NCI-H1092 (cell line): Measurements from ENCODE around the gene LRBA.
"Not testable (repeated sequence)": the region's sequence is repeated elsewhere in the genome, so short reads cannot be mapped to it uniquely, and the experiment has no call there.

Source experiments
- DNase-seq: peaks from one replicate; lab custom pipeline; 2025; lab: John Stamatoyannopoulos, UW

The LRBA gene

DNA sequence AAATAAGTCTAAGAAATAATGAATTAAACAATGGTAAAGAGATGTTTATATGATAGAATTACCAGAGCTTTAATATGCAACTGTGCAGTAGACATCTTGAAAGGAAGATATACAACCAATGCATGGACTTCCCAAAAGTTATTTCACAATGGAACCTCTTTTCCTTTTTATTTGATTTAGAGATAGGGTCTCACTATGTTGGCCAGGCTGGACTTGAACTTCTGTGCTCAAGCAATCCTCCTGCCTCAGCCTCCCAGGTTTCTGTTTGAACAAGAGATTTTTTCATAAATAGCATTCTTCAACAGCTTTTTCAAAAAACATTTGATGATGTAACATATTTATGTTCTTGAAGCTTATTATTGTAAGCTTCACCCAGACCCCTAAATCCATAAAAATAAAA lies 72.0 kb downstream of the LRBA start:
- no peak for DNase-seq

DNA sequence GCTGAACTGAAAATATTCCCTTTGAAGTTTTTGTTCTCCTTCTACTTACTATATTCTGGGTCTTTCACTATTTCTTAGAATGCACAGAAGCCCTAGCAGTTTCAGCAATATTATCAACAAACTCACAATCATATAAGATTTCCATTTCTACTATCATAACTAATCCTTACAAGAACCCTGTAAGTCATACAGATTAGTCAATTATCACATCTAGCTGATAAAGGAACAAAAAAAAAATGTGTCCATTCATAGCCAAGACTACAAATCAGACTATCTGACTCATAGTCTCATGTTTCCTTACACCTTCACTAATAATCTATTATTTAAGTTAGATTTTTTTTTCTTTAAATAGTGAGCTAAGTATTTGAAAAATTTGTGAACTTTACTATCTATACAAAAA lies 72.5 kb downstream of the LRBA start:
- no peak for DNase-seq

DNA sequence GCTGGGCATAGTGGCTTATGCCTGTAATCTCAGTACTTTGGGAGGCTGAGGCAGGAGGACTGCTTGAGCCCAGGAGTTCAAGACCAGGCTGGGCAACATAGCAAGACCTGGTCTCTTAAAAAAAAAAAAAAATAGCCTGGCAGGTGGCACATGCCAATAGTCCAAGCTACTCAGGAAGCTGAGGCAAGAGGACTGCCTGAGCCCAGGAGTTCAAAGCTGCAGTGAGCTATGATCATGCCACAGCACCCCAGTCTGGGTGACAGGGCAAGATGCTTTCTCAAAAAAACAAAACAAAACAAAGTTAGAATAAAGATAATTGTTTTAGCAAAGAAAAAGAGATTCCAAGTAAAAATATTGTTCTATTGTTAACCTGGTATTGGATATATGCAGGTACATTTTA lies 75.0 kb downstream of the LRBA start:
- no peak for DNase-seq

DNA sequence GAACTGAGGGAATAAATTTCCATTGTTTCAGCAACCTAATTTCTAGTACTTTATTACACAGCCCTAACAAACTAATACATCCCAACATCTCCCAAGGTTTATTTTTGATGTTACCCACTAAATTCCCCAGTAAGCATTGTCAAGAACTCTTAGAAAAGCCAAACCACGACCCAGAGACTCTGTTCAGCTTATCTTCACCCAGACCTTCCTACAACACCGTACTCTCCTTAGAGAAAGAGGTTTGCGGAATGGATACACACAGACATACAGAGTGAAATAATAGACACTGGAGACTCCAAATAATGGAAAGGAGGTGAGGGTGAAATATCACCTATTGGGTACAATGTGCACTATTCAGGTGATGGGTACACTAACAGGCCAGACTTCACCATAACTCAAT lies 75.6 kb downstream of the LRBA start:
- no peak for DNase-seq

DNA sequence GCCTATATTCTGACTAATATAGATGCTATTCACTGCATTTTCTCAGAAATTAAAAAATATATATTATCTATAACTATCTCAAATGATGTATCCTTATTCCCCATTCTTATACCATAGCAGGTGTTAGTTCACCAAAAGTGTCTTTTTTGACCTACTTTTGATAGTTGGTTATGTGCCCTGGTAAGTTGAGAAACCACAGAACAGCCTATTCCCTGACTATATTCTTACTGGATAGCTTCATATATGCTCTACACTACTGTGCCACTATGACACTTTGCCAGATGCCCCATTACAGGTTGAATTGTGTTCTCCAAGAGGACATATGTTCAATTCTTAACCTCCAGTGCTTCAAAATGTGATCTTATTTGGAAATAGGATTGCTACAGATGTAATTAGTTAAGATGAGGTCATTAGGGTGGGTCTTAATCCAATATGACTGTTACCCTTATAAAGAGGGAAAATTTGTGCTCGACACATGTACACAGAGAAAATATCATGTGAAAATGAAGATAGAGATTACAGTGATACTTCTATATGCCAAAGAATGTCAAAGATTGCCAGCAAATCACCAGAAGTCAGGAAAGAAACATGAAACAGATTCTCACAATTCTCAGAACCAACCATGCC lies 76.1 kb downstream of the LRBA start:
- DNase-seq: no peak

DNA sequence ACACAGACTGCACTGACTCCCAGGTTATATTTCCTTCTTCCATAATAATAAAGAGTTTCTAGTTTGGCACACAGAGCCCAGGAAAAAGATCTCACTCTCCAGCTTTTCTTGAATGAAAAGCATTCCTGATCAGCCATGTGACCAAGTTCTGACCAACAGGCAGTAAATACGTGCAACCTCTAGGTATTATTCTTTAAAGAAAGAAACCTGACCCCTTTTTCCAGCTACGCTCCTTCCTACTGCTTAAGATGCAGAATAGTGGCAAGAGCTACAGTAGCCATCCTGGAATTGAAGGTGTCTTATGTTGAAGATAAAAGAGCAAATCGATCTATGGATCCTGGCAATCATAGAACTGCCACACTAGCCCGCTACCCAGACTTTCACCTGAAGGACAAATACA lies 76.7 kb downstream of the LRBA start:
- no peak for DNase-seq

DNA sequence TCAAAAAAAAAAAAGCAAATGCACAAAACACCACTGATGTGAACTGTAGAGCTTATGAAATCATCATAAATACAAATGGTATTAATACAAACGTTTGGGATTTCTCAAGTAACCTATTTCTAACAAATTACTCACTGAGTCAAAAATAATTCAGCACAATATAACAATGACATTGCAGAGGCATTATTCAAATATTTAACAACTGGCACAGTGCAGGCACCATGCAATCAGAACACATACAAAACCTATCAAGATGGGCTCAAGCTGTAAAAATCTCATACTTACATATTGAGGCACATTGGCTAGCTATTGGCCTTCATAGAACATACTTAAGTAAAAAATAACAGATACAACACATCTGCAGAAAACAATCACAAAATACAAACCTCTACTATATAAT lies 81.1 kb downstream of the LRBA start:
- no peak for DNase-seq

DNA sequence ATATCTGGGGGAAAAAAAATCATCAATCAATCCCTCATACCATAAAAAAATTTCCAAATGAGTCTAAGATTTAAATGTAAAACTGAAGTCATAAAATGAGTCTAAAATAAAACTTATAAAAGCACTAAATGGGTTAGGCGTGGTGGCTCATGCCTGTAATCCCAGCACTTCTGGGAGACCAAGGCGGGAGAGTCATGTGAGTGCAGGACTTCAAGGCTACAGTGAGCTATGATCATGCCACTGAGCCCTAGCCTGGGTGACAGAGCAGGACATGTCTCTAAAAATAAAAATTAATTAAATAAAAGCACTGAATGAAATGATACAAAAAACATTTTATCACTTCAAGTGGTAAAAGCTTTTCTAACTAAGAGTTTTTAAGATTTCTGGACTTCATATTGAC lies 83.3 kb downstream of the LRBA start:
- DNase-seq: no peak

DNA sequence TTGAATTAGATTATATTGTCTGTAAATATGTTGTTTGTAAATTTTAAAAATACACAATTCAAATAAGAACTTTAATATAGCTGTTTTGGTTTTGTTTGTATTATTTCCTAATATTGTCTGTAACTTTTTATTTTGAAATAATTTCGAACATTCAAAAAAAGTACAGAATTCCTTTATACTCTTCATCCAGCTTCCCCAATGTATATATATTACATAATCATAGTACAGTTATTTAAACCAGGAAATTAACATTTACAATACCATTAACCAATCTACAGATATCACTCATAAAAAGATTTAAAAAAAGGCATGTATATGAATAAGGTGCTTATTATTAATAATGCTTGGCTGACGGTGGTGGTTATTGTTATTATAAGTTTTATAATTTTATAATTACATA lies 84.1 kb downstream of the LRBA start:
- DNase-seq: no peak

DNA sequence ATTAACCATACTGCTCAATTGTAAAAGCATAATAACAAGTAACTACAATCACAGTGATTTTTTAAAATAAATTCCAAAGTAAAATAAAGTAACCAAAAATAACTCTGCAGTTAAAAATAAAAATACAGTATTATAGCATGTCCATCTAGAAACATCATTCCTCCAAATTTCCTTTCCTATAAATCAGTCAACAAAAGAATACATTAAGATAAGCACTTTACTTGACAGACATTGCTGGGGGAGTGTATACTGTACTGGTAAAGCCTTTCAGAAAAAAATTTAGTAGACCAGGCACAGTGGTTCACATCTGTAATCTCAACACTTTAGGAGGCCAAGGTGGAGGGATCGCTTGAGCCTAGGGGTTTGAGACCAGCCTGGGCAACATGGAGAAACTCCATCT lies 91.1 kb downstream of the LRBA start:
- DNase-seq: no peak

DNA sequence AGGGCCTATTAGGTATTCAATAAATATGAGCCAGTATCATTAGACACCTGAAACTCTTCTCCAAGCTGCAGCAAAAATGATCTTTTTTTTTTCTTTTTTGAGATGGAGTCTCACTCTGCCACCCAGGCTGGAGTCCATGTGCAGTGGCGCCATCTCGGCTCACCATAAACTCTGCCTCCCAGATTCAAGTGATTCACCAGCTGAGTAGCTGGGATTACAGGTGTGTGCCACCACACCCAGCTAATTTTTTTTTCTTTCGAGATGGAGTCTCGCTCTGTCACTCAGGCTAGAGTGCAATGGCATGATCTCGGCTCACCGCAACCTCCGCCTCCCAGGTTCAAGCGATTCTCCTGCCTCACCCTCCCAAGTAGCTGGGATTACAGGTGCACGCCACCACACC lies 93.6 kb downstream of the LRBA start:
- not testable (repeated sequence) for DNase-seq

DNA sequence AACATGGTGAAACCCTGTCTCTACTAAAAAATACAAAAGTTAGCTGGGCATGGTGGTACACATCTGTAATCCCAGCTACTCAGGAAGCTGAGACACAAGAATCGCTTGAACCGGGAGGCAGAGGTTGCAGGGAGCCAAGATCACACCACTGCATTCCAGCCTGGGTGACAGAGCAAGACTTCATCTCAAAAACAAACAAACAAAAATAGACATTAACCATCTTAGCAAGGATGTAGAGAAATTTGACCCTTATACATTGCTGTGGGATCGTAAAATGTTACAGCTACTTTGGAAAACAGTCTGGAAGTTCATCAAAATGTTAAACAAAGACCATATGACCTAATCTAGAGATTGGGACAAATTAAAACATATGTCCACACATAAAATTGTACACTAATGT lies 96.5 kb downstream of the LRBA start:
- DNase-seq: not testable (repeated sequence)

DNA sequence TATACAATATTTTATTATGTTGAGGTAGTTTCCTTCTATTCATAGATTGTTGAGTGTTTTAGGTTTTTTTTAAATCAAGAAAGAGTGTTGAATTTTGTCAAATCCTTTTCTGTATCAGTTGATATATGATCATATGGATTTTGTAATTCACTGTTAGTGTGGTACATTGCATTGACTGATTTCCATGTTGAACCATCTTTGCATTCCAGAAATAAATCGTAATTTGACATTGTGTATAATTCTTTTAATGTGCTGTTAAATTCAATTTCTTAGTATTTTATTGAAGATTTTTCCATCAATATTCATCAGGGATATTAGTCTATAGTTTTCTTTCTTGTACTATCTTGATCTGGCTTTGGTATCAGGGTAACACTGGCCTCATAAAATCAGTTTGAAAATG lies 103.8 kb downstream of the LRBA start:
- DNase-seq: no peak

DNA sequence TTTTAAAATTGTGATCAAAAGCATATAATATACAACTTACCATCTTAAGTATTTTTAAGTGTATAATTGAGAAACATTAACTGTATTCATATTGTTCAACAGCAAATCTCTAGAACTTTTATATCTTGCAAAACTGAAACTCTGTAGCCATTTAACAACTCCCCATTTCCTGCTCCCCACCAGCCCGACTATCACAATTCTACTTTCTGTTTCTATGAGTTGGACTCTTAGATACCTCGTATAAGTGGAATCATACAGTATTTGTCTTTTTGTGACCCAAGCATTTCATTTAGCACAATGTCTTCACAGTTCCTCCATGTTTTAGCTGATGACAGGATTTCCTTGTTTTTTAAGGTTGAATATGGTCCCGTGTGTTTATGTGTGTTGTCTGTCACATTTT lies 106.0 kb downstream of the LRBA start:
- no peak for DNase-seq

DNA sequence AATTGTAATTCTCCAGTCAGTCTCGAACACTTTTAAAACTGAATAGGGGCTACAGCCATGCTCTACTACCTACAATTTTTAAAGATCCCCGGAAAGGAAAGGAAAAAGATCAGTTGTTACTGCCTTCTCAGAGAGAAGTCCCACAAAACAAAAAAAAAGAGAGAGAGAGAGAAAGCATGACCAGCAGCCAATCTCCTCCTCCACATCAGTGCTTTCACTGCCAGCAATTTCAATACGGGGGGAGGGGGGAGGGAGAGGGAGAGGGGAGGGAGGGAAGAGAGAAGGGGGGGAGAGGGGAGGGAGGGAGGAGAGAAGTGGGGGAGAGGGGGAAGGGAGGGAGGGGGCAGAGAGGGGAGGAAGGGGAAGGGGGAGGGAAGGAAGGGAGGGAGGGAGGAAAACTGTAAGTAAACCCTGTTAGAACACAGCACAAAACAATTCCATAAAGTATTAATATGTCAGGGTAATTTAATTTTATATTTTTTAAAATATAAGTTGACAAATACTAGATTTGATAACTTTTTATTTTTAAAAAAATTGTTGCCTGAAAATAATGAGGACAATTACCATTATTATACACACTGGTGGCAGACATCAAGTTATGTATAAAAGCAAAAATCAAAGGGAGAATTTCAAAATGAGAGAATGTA lies 108.0 kb downstream of the LRBA start:
- no peak for DNase-seq

DNA sequence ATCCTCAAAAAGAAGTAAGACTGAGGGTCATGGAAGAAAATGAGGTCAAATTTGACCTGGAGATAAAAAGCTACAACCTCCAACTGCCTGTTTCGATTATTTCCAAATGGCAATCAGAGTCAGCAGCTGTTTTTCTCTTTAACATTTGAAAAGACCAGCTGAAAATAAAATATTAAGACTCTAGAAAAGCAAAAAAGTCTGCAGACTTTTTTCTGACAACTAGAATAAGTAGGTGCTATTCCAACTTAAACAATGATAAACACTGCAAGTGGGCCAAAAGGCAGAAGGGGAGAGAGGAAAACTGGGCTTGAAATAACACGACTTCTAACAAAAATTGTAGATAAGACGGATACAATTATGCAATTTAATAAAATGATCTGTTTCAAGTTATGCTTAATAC lies 110.4 kb downstream of the LRBA start:
- DNase-seq: no peak

DNA sequence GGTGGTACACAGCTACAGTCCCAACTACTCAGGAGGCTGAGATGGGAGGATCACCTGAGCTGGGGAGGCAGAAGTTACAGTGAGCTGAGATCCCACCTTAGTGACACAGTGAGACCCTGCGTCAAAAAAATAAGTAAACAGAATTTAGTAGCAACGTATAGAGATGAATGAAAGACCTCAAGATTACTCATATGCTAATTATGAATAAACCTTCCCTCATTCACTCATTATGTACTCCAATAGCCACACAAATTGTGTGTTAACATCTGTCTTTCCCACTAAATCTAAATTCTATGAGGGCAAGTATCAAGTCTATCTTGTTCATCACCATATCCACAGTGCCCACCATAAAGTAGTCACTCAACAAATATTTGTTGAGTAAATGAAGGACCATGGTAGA lies 111.5 kb downstream of the LRBA start:
- DNase-seq: no peak

DNA sequence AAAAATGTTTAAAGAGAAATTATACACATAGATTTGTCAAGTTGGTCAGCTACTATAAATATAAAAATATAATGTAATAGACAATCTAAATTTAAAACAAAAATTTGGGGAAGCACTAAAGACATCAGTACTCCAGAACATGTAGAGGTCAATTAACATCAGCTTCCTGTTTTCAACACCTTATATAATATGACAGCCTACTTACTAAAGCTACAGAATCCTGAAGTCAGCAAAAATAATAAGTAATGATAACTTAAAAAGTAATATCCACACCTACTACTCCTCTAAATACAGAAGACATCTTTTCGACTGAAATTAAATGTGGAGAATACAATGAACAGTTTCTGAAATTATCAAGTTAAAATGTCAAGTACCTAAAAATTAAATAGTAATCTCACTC lies 118.6 kb downstream of the LRBA start:
- DNase-seq: no peak

DNA sequence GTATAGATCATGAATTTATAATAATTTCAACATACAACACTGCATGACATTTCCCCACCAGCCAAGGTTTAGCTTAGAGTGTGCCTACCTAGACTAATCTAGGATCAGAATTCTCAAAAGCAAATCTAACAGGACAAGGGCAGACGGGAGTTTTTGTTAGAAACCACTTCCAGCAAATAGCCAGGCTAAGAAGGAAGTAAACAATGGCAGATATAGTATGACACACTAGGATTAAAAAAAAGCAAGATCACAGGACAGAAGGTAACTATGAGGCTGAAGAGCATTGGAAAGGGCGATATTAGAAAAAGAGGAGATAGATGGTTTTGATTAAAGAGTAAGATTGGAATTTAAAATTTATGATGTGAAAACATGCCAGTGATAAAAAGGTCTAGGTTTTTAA lies 124.8 kb downstream of the LRBA start:
- no peak for DNase-seq

DNA sequence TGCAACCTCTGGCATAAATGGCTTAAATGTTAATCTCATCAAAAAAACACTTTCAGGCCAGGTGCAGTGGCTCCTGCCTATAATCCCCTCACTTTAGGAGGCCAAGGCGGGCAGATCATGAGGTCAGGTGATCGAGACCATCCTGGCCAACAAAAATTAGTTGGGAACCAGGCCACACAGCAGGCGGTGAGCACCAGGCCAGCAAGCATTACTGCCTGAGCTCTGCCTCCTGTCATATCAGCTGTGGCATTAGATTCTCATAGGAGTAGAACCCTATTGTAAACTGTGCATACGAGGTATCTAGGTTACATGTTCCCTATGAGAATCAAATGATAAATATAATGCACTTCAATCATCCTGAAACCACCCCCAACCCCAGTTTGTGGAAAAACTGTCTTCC lies 125.8 kb downstream of the LRBA start:
- no peak for DNase-seq

DNA sequence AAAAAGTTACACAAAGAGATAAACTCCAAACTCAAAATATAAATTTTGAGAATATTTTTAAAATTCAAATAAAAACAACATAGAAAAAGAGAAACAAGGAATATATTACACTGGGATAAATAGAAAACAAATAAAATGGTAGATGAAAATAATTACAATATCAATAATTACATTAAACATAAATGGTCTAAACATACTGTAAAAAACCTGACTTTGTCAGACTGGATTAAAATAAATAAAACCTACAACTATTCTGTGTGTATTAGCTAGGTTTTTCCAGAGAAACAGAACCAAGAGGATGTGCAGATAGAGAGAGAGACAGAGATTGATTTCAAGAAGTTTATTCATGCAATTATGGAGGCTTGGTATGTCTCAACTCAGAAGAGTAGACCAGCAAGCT lies 126.5 kb downstream of the LRBA start:
- no peak for DNase-seq

DNA sequence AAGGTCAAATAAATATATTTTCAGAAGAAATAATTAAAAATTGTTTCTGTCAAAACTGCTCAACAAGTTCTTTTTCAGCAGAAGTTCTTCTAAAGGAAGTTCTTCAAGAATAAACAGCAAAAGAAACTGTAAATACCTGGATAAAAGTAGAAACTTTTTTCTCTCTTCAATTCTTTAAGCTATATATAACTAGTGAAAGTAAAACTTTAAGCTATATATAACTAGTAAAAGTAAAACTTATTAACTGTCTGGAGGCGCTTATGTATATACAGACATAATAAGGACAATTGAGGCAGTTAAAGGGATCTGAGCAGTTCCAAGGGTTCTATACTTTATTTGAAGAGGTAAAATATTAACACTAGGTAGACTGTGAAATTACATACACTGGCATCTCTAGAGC lies 126.9 kb downstream of the LRBA start:
- DNase-seq: no peak

DNA sequence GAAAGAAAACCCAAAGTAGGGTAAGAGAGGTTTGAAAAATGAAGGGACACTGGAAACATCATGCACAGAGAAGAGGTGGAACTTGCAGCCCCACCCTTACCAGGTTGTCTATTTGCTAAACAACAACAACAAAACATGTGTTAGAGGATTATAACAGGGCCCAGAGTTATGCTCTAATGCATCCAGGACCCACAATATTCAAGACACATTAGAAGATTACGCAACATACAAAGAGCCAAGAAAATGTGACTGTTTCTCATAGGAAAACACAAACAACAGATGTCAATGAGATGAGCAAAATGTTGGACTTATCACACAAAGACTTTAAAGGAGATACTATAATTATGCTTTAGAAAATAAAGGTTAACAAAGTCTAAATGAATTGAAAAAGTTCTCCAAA lies 128.5 kb downstream of the LRBA start:
- no peak for DNase-seq

DNA sequence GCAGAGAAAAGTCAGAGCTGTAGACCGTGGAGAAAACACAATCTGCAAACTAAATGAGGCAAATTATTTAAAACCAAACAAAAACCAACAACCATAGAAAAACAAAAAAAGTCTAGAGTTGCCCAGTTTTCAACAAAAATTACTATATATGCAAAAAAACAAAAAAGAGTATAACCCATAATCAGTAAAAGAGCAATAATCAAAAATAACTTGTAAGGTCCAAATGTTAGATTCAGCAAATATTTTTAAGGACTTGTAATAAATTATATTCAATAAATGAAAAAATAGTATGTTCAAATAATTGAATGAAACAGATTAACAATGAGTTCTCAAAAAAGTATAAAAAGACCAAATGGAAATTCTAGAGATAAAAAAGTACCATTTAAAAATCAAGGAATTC lies 130.5 kb downstream of the LRBA start:
- no peak for DNase-seq
